HepG2 (cell line): ENCODE results near the gene SIRPA. TPM values are rescaled to one million over a fixed set of nuclear protein-coding genes. Genes with fewer than 3 reads are reported as not detected.

Experiments
- CHD2 ChIP-seq: IDR thresholded peaks from 2 replicates; pipeline ENCODE4 v1.6.1; 2011; ENCODE audit warnings: low read depth, low read length, improper control_type of control experiment
- DRAP1 ChIP-seq: IDR thresholded peaks from 2 replicates; pipeline ENCODE4 v1.6.1; 2016; ENCODE audit warnings: missing genetic modification reagents, missing compliant biosample characterization
- ESRRA ChIP-seq: sonication (generic); formaldehyde crosslinking; IDR thresholded peaks from 2 replicates; pipeline ENCODE4 v1.5.1; 2020; ENCODE audit warnings: mild to moderate bottlenecking, low read depth, missing genetic modification reagents
- IKZF1 ChIP-seq: fragments of 450-650 bp; IDR thresholded peaks from 2 replicates; pipeline ENCODE4 v1.7.1; 2016
- KDM1A ChIP-seq: IDR thresholded peaks from 2 replicates; pipeline ENCODE4 v1.6.1; 2016; ENCODE audit warnings: missing compliant biosample characterization
- MATR3 ChIP-seq: sonication (generic); formaldehyde crosslinking; IDR thresholded peaks from 2 replicates; pipeline ENCODE4 v1.4.0; 2020; ENCODE audit warnings: missing genetic modification reagents
- SP4 ChIP-seq: sonication (generic); formaldehyde crosslinking; IDR thresholded peaks from 2 replicates; pipeline ENCODE4 v1.8.1; 2023; ENCODE audit warnings: mild to moderate bottlenecking, missing genetic modification reagents
- TAF15 ChIP-seq: fragments of 200-400 bp; formaldehyde crosslinking; IDR thresholded peaks from one replicate; pipeline ENCODE4 v1.6.1; 2018; ENCODE audit warnings: mild to moderate bottlenecking, low read depth, low read length; ENCODE audit not compliant: poor library complexity, severe bottlenecking
- TBP ChIP-seq: sonication (generic); formaldehyde crosslinking; IDR thresholded peaks from 2 replicates; pipeline ENCODE4 v1.5.0; 2020; ENCODE audit warnings: missing genetic modification reagents
- XRCC5 ChIP-seq: fragments of 200-400 bp; formaldehyde crosslinking; optimal IDR thresholded peaks from 2 replicates; pipeline ENCODE3; 2017; ENCODE audit warnings: mild to moderate bottlenecking, low read length
- ZFY ChIP-seq: sonication (generic); formaldehyde crosslinking; IDR thresholded peaks from 2 replicates; pipeline ENCODE4 v1.4.0; 2020; ENCODE audit warnings: missing genetic modification reagents
- ZMYM3 ChIP-seq: sonication (generic); formaldehyde crosslinking; IDR thresholded peaks from 2 replicates; pipeline ENCODE4 v1.5.1; 2020; ENCODE audit warnings: mild to moderate bottlenecking, missing genetic modification reagents
- ZNF276 ChIP-seq: sonication (generic); formaldehyde crosslinking; IDR thresholded peaks from 2 replicates; pipeline ENCODE4 v1.4.0; 2020; ENCODE audit warnings: mild to moderate bottlenecking, low read depth, missing genetic modification reagents
- ZNF572 ChIP-seq: sonication (generic); formaldehyde crosslinking; IDR thresholded peaks from 2 replicates; pipeline ENCODE4 v1.5.1; 2020; ENCODE audit warnings: mild to moderate bottlenecking, missing genetic modification reagents
- ZNF619 ChIP-seq: sonication (generic); formaldehyde crosslinking; IDR thresholded peaks from 2 replicates; pipeline ENCODE4 v1.4.0; 2020; ENCODE audit warnings: mild to moderate bottlenecking, missing genetic modification reagents
- ZNF883 ChIP-seq: sonication (generic); formaldehyde crosslinking; IDR thresholded peaks from 2 replicates; pipeline ENCODE4 v1.5.1; 2020; ENCODE audit warnings: mild to moderate bottlenecking, missing genetic modification reagents; ENCODE audit errors: not compliant biosample characterization
- polyA plus RNA-seq, 8 experiments: library from polyadenylated mRNA; depleted of rRNA in 3 of 8; stranded (reverse) in 7 of 8; unstranded in 1 of 8; fragments of >200 nt; fragmentation: Illumina TruSeq in 4 of 8; extraction: Trizol in 4 of 8; gene quantifications; 2 replicates each; pipeline versions ENCODE4 v1.2.1 to v1.2.3, GENCODE V29; 2011 to 2016; ENCODE audit warnings: low read depth in 4 of 8, missing spikeins in 1 of 8, mixed read lengths in 1 of 8; ENCODE audit not compliant: insufficient read depth in 1 of 8
- total RNA-seq, 5 experiments: library from RNA; depleted of rRNA; stranded (reverse); fragments of >200 nt; fragmentation: Illumina TruSeq; extraction: Trizol; gene quantifications; 2 replicates each; pipeline ENCODE4 v1.2.3, GENCODE V29; 2016; ENCODE audit warnings: low read depth in 1 of 5
- TF ChIP-seq, protein P1 (sequence below): sonication (generic); formaldehyde crosslinking; IDR thresholded peaks from 2 replicates; pipeline ENCODE4 v1.4.0; 2020; ENCODE audit warnings: missing genetic modification reagents
- TF ChIP-seq, protein P2 (sequence below): IDR thresholded peaks from 2 replicates; pipeline ENCODE4 v1.6.1; 2016; ENCODE audit warnings: low read depth, borderline replicate concordance
- TF ChIP-seq, protein P3 (sequence below): sonication (generic); formaldehyde crosslinking; IDR thresholded peaks from 2 replicates; pipeline ENCODE4 v1.9.0; 2022; ENCODE audit warnings: missing genetic modification reagents, mild to moderate bottlenecking, borderline replicate concordance

Gene SIRPA
- total and polyA plus RNA-seq, 2 of the 13 experiments (the other 11 are each of a cell fraction or from before 2014, with no cell fraction given), result 7.2 to 17.6 TPM

DNA sequence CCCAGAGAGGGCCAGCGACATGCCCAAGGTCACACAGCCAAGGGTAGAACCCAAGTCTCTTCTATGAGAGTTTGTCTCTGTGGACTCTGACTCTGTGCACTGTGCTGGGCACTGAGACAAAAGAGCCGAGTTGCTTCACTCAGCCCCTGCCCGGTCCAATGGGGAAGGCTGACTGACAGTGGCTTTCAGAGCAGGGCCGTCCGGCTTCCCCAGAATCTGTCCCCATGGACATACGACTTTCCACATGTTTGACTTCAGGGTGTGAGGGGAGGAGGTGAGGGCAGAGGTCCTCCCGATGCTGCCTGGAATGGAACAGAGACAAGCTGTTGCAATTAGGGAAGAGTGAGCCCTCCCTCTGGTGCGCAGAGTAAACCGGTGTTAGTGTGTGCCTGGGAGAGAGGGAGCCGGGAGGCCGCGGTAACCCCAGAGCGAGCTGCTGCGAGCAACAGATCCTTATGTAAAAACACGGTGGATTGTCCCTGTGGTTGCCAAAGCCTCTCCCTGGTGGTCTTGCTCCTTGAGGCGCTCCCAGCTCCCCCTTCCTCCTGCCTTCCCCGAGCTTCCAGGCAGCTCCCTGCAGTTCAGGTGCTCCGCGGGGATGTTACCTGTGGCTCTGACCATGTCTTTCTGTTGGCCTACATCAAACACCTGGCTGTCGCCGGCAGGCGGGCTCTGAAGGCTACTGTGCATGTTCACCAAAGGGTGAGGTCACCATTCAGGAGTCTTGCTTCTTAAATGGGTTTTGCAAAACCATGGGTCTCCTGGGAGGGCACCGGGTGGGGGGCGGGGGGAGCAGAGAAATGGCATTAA lies 672 bp downstream of the SIRPA start (continued):
- TF ChIP-seq DRAP1 (CRISPR knock-in tag), result no peak
- no peak for TF ChIP-seq ZFY
- TF ChIP-seq ZMYM3 (CRISPR knock-in tag), result peak; percentile 90
- no peak for TF ChIP-seq IKZF1
- TF ChIP-seq ZNF883 (CRISPR knock-in tag), result peak; percentile 50
- TF ChIP-seq ESRRA (CRISPR knock-in tag), result no peak
- no peak for TF ChIP-seq MATR3 (CRISPR knock-in tag)
- TF ChIP-seq CHD2, result 0 out of 2 replicates have a peak, but pooled peaks have one; percentile 21
- TF ChIP-seq, protein P1, sequence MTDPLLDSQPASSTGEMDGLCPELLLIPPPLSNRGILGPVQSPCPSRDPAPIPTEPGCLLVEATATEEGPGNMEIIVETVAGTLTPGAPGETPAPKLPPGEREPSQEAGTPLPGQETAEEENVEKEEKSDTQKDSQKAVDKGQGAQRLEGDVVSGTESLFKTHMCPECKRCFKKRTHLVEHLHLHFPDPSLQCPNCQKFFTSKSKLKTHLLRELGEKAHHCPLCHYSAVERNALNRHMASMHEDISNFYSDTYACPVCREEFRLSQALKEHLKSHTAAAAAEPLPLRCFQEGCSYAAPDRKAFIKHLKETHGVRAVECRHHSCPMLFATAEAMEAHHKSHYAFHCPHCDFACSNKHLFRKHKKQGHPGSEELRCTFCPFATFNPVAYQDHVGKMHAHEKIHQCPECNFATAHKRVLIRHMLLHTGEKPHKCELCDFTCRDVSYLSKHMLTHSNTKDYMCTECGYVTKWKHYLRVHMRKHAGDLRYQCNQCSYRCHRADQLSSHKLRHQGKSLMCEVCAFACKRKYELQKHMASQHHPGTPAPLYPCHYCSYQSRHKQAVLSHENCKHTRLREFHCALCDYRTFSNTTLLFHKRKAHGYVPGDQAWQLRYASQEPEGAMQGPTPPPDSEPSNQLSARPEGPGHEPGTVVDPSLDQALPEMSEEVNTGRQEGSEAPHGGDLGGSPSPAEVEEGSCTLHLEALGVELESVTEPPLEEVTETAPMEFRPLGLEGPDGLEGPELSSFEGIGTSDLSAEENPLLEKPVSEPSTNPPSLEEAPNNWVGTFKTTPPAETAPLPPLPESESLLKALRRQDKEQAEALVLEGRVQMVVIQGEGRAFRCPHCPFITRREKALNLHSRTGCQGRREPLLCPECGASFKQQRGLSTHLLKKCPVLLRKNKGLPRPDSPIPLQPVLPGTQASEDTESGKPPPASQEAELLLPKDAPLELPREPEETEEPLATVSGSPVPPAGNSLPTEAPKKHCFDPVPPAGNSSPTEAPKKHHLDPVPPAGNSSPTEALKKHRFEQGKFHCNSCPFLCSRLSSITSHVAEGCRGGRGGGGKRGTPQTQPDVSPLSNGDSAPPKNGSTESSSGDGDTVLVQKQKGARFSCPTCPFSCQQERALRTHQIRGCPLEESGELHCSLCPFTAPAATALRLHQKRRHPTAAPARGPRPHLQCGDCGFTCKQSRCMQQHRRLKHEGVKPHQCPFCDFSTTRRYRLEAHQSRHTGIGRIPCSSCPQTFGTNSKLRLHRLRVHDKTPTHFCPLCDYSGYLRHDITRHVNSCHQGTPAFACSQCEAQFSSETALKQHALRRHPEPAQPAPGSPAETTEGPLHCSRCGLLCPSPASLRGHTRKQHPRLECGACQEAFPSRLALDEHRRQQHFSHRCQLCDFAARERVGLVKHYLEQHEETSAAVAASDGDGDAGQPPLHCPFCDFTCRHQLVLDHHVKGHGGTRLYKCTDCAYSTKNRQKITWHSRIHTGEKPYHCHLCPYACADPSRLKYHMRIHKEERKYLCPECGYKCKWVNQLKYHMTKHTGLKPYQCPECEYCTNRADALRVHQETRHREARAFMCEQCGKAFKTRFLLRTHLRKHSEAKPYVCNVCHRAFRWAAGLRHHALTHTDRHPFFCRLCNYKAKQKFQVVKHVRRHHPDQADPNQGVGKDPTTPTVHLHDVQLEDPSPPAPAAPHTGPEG (CRISPR knock-in tag), result 0 out of 2 replicates have a peak, but pooled peaks have one; percentile 38
- TF ChIP-seq KDM1A (CRISPR knock-in tag), result no peak; the same call in 1 of the 2 replicates
- no peak for TF ChIP-seq TAF15
- TF ChIP-seq, protein P2, sequence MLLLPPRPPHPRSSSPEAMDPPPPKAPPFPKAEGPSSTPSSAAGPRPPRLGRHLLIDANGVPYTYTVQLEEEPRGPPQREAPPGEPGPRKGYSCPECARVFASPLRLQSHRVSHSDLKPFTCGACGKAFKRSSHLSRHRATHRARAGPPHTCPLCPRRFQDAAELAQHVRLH (CRISPR knock-in tag), result 0 out of 2 replicates have a peak, but pooled peaks have one; percentile 34
- TF ChIP-seq, protein P3, sequence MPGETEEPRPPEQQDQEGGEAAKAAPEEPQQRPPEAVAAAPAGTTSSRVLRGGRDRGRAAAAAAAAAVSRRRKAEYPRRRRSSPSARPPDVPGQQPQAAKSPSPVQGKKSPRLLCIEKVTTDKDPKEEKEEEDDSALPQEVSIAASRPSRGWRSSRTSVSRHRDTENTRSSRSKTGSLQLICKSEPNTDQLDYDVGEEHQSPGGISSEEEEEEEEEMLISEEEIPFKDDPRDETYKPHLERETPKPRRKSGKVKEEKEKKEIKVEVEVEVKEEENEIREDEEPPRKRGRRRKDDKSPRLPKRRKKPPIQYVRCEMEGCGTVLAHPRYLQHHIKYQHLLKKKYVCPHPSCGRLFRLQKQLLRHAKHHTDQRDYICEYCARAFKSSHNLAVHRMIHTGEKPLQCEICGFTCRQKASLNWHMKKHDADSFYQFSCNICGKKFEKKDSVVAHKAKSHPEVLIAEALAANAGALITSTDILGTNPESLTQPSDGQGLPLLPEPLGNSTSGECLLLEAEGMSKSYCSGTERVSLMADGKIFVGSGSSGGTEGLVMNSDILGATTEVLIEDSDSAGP, result 0 out of 2 replicates have a peak, but pooled peaks have one; percentile 3
- no peak for TF ChIP-seq SP4
- no peak for TF ChIP-seq TBP (CRISPR knock-in tag)
- peak; percentile 76 for TF ChIP-seq XRCC5
- TF ChIP-seq ZNF572 (CRISPR knock-in tag), result 0 out of 2 replicates have a peak, but pooled peaks have one; percentile 71
- no peak for TF ChIP-seq ZNF276 (CRISPR knock-in tag)
- 0 out of 2 replicates have a peak, but pooled peaks have one; percentile 23 for TF ChIP-seq ZNF619 (CRISPR knock-in tag)
